Vagina (tissue), 2 donors: Measurements from ENCODE around the gene MYG1. TPM values are rescaled to one million over a fixed set of nuclear protein-coding genes. Genes with fewer than 3 reads are reported as not detected.

Source experiments
- DNase-seq, 2 donors: peaks; one replicate each; pipeline ENCODE4 v3.0.0-alpha.2; 2017; ENCODE audit errors: extremely low spot score in 2 of 2
- H3K27ac ChIP-seq: fragments of 200-600 bp; sonication (generic); one replicate; pipeline ENCODE4 v1.5.1; 2019
- H3K27me3 ChIP-seq: fragments of 200-600 bp; sonication (generic); one replicate; pipeline ENCODE4 v1.5.1; 2019
- H3K36me3 ChIP-seq, 2 donors: fragments of 200-600 bp; sonication (generic); one replicate each; pipeline ENCODE4 v1.5.1; 2017 to 2019
- H3K4me1 ChIP-seq: fragments of 200-600 bp; sonication (generic); one replicate; pipeline ENCODE4 v1.5.1; 2019
- H3K4me3 ChIP-seq, 2 donors: fragments of 200-600 bp; sonication (generic); 1 replicate in 1 of 2; 2 replicates in 1 of 2; pipeline ENCODE4 v1.5.1; 2016 to 2019
- H3K9me3 ChIP-seq: fragments of 200-600 bp; sonication (generic); one replicate; pipeline ENCODE4 v1.5.1; 2019
- POLR2A ChIP-seq, 2 donors: fragments of 450-650 bp; IDR thresholded peaks; one replicate each; pipeline ENCODE4 v1.6.1; 2017; ENCODE audit warnings: antibody characterized with exemption in 2 of 2, mild to moderate bottlenecking in 2 of 2, moderate library complexity in 2 of 2
- POLR2AphosphoS5 ChIP-seq, 2 donors: sonication (generic); formaldehyde crosslinking; IDR thresholded peaks; one replicate each; pipeline ENCODE4 v1.9.0; 2017; ENCODE audit warnings: antibody characterized with exemption in 2 of 2, mild to moderate bottlenecking in 2 of 2, low read depth in 1 of 2; ENCODE audit not compliant: insufficient read depth in 1 of 2
- intact Hi-C: fragments of 100-400 bp; cut with DNase I; formaldehyde crosslinking; loops from one replicate; pipeline ENCODE4 v1.15.1; 2023
- total RNA-seq: library from RNA; depleted of rRNA; stranded (reverse); fragments of >200 nt; gene quantifications from one replicate; pipeline ENCODE4 v1.2.3, GENCODE V29; 2016
- TF ChIP-seq, protein P1 (sequence below), 3 experiments: fragments of 450-650 bp in 2 of 3; fragments of 200-600 bp in 1 of 3; sonication (generic) in 1 of 3; IDR thresholded peaks; one replicate each; pipeline ENCODE4 v1.5.1; 2017 to 2019; ENCODE audit warnings: antibody characterized with exemption in 3 of 3, mild to moderate bottlenecking in 2 of 3, moderate library complexity in 2 of 3

Gene MYG1
- total RNA-seq, 1 donor from 2014 or later, result 41.5 TPM

DNA sequence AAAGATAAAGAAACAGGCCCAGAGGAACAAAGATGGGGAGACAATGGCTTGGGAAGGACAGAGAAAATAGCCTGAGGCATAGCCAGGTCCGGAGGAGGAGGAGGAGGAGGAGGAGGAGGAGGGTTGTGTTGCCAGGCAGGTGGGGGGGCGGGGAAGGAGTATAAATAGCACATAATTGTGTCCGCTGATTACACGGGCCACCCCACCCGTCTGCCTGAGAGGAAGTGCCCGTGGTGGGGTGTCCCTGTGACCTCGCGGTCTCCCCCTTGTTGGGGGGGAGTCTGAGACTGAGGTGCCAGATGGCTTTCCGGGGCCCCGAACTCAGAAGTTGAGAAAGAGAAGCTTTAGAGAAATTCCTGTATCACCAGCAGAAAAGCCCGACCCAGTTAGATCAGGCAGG is 38.5 kb downstream of the MYG1 start:
- DNase-seq, result no peak
- Histone ChIP-seq H3K27ac (no peak overlapping the region), H3K9me3 (no peaks in the 10 kb centered on the region), H3K36me3 (no peaks in the 10 kb centered on the region), H3K4me3 (no peak overlapping the region), H3K4me1 (no peaks in the 10 kb centered on the region), H3K27me3 (peaks cover 8% of the 10 kb centered on the region)
- TF ChIP-seq, protein P1, sequence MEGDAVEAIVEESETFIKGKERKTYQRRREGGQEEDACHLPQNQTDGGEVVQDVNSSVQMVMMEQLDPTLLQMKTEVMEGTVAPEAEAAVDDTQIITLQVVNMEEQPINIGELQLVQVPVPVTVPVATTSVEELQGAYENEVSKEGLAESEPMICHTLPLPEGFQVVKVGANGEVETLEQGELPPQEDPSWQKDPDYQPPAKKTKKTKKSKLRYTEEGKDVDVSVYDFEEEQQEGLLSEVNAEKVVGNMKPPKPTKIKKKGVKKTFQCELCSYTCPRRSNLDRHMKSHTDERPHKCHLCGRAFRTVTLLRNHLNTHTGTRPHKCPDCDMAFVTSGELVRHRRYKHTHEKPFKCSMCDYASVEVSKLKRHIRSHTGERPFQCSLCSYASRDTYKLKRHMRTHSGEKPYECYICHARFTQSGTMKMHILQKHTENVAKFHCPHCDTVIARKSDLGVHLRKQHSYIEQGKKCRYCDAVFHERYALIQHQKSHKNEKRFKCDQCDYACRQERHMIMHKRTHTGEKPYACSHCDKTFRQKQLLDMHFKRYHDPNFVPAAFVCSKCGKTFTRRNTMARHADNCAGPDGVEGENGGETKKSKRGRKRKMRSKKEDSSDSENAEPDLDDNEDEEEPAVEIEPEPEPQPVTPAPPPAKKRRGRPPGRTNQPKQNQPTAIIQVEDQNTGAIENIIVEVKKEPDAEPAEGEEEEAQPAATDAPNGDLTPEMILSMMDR (IDR thresholded peaks at IDR 0.05), result no peak
- intact Hi-C loops, result no loop called here

DNA sequence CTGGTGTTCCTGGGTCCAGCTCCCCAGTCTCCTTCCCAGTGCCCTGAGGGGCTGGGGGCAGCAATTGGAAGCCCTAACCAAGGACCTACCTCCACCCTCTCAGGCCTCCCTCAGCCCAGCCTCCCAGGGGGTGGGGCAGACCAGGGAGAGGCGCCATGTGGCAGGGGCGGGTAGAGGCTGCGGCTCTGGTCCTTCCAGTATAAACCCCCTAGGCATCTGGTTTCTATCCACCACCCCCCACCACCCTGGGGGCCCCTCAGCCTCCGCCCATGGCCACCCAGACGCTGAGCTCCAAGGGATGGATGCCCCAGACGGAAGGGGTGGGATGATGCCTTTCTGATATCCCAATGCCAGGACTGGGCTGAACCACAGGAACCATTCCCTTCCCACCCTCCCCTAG is 39.4 kb downstream of the MYG1 start:
- intact Hi-C loops, result no loop called here
- H3K27me3 ChIP-seq, result peaks cover 8% of the 10 kb centered on the region

DNA sequence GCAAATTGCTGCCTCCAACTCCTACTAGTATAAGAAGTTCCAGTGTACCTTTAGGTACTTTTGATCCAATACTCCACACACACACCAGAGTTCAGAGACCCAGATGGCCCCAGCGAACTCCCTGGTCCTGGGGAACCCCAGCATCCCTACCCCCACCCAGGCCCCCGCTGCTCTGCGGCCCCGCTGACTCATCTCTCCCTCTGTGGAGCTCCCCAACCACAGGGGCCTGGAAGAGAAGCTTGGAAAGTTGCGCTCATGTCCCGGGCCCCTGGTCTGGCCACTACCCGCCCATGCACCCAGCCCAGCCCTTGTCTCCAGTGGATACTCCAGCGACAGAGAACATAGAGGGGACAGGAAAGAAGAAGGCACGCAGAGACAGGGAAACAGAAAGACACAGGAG is 40.9 kb downstream of the MYG1 start:
- TF ChIP-seq, protein P1 (IDR thresholded peaks at IDR 0.05), result no peak
- no peak for TF ChIP-seq POLR2A (IDR thresholded peaks at IDR 0.05)
- TF ChIP-seq POLR2AphosphoS5 (IDR thresholded peaks at IDR 0.05; ENCODE audit: insufficient read depth in 1 of 2, low read depth in 1 of 2), result no peak
- no peaks in the 10 kb centered on the region for H3K36me3 ChIP-seq
- intact Hi-C loops, result no loop called here
- no peak overlapping the region for H3K4me3 ChIP-seq
- H3K27ac ChIP-seq, result no peak overlapping the region
- peaks cover 8% of the 10 kb centered on the region for H3K27me3 ChIP-seq
- peaks cover 9% of the 10 kb centered on the region for H3K4me1 ChIP-seq
- no peaks in the 10 kb centered on the region for H3K9me3 ChIP-seq
- DNase-seq, result no peak

More for the DNA sequence above, 39.4 kb downstream of the MYG1 start:
- Histone ChIP-seq H3K4me1 (no peaks in the 10 kb centered on the region), H3K4me3 (no peak overlapping the region), H3K36me3 (no peaks in the 10 kb centered on the region), H3K9me3 (no peaks in the 10 kb centered on the region), H3K27ac (no peak overlapping the region)
- no peak for DNase-seq
- TF ChIP-seq, protein P1 (IDR thresholded peaks at IDR 0.05), result no peak
- TF ChIP-seq POLR2A (IDR thresholded peaks at IDR 0.05), result no peak

DNA sequence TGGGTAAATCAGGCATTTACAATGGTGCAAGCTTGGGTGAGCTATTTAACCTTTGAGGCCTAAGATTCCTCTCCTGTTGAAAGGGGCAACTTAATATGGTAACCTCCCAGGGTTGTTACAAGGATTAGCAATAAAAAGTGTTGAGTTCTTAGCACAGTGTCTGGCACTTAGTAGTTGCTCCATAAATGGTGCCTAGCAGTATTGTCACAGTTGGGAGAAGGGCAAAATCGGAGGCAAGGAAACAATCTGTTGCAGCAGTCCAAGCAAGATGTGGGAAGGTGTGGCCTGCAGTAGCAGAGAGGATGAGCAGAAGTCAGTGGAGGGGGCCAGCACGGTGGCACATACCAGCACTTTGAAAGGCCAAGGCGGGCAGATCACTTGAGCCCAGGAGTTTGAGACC is 44.0 kb downstream of the MYG1 start:
- no peak for DNase-seq
- intact Hi-C loops, result no loop called here
- TF ChIP-seq POLR2AphosphoS5 (IDR thresholded peaks at IDR 0.05; ENCODE audit: insufficient read depth in 1 of 2, low read depth in 1 of 2) (no peak), POLR2A (IDR thresholded peaks at IDR 0.05) (no peak)
- TF ChIP-seq, protein P1 (IDR thresholded peaks at IDR 0.05), result no peak
- no peak overlapping the region for H3K27ac ChIP-seq
- H3K27me3 ChIP-seq, result peaks cover 5% of the 10 kb centered on the region
- H3K4me3 ChIP-seq, result no peak overlapping the region
- H3K9me3 ChIP-seq, result no peaks in the 10 kb centered on the region
- H3K36me3 ChIP-seq, result no peaks in the 10 kb centered on the region
- H3K4me1 ChIP-seq, result peaks cover 15% of the 10 kb centered on the region

DNA sequence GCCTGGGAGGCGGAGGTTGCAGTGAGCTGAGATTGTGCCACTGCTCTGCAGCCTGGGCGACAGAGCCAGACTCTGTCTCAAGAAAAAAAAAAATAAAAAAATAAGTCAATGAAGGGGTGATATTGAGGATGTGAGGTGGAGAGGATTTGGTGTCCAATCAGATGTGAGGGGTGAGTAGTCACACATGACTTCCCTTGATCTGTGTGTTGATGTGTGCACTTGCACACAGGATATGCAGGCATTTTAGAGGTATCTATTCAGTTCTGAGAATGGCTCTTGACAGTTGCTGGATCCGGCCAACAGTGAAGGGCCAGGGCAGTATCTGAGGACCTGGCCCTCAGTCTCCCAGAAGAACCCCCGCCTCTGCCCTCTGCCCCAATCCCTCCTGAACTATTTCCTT is 44.5 kb downstream of the MYG1 start:
- TF ChIP-seq POLR2AphosphoS5 (IDR thresholded peaks at IDR 0.05; ENCODE audit: insufficient read depth in 1 of 2, low read depth in 1 of 2) (no peak), POLR2A (IDR thresholded peaks at IDR 0.05) (no peak)
- TF ChIP-seq, protein P1 (IDR thresholded peaks at IDR 0.05), result no peak
- Histone ChIP-seq H3K4me3 (peak overlapping the region; percentile 62 to 90), H3K27ac (peak overlapping the region; percentile 81)

More for the DNA sequence above, 44.5 kb downstream of the MYG1 start:
- Histone ChIP-seq H3K27me3 (no peaks in the 10 kb centered on the region), H3K4me1 (peaks cover 15% of the 10 kb centered on the region), H3K36me3 (no peaks in the 10 kb centered on the region), H3K9me3 (no peaks in the 10 kb centered on the region)
- no peak for DNase-seq
- intact Hi-C loops, result loop anchor here (2.0 kb wide), 1 partner anchor 19 kb away; no protein-coding TSS in a partner anchor
